Measurements from ENCODE around the gene NPVF.

Gene NPVF, protein sequence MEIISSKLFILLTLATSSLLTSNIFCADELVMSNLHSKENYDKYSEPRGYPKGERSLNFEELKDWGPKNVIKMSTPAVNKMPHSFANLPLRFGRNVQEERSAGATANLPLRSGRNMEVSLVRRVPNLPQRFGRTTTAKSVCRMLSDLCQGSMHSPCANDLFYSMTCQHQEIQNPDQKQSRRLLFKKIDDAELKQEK

DNA sequence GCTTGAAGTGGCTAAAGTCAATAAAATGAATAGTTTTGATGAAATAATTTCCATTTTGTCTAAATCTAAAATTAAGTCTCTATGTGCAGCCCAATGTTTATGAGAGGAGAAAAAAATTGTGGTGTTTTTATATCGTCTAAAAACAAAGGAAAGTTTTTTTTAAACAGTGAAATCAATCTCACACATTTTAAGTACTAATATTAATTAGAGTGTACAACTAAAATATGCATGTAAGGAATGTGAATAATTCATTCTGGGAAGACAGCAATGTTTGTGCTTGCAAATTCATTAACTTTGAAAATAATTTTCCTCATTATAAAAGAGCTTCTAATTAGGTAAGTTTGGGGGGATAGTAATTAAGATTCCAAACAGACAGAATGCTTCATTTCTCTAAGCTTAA, at the start of gene NPVF:
TSS of gene NPVF (minus strand) at position 101 of the 400 bp plus-strand sequence. CDS start at position 54, 47 bp downstream.
- DNase-seq: no peak

DNA sequence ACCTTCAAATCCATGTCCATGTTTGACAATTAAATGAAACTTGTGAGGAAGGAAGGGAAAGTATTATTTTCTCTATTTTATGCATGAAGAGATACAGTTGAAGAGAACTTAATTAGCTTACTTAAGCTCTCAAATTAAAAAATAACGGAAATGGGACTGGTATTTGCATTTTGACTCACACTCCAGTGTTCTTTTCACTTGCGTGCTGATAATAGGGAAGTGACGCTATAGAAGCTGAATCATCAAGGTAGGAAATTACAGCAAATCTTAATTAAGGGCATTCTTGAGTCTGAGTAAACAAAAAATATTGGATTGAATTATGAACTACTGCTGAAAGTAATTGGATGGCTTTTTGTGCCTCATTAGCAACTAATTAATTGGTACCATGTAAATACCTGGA, 44.0 kb upstream of the NPVF start:
- DNase-seq: no peak

DNA sequence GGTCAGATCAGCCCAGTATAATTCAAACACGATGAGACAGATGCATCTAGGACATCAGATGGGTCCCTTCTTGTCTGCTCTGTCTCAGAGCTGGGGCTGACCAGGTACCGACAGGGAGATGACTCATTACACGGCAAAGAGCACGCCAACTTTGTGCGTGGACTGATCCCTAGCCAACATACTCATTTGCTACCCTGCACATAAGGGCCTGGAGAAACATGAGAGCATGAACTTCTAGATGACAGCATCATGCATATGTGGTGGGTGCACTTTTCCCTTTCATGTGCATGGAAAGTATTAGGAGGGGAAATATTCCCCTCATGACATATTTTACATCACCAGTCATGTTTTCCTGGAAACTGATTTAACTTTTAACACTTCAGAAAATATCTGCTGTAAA, 35.1 kb upstream of the NPVF start:
- no peak for DNase-seq

DNA sequence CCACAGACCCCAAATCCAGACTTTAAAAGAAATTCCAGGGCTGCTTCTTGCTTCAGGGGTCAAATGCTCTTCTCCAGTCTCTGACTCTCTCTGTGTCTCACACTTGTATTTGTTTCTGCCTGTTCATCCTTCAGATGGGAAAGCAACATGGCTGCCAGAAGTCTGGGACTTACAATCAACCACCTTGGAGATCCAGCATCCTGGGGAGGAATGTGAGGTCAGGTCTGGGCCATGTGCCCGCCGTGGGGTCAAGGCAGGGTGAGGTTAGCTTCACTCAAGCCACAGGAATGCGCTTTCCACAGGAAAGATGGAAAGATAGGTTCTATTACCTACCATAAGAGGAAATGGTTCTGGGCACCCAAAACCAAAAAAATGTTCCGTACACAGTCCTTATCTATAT, 34.3 kb upstream of the NPVF start:
- DNase-seq: no peak

DNA sequence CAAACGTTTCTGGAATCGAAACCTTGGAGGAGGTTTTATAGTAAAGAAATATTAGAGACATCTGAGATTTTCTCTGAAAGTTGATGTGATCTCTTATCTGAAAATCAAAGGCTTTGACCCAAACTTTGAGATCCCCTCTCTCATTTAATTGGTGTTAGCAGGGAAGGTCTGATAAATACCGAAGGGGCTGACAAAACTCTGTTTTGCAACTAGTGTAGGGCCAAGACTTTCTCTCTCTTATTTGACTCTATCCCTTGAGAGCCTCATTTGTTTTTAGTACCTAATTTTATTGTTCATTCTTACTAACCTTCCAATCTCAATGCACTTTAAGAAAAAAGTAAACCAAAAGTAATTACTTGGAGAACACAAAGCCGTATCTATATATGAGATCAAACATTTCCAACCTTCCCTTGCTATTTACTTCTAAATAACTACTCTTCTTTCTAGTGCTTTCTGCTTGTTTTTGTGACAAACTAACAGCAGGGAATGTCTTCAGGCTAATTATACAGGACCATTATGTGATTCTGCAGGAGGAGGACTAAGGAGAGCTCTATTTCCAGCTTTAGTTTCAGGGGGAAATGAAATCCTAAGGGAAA, 33.4 kb upstream of the NPVF start:
- DNase-seq: no peak

DNA sequence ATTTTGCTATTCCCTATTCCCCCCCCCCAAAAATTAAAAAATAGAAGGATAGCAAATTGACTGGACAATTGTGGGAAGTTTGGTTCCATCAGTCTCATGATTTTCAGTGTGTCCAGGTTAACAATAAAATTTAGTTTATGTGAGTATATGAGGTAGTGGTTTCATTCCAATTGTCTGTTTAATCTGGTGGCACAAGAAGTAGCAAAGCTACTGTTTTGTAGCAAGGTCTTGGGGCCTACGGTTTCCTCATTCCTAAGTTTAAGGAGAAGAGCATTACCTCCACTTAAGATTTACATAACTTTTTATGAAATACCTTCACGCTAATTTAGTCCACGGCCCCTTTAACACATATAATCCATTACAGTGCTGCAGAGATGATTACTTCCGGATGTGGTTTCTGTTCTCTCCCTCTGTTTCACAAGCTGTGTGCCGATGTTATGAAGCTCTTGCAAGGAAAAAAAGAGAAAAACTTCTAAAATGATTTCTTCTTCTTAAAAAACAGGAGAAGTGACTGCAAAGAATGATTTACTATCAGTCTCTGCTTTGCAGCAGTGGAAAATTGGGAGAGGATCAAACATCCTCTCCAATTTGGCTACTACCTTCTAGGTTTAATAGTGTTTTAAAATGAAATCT, 32.7 kb upstream of the NPVF start:
- peak; percentile 32 for DNase-seq

DNA sequence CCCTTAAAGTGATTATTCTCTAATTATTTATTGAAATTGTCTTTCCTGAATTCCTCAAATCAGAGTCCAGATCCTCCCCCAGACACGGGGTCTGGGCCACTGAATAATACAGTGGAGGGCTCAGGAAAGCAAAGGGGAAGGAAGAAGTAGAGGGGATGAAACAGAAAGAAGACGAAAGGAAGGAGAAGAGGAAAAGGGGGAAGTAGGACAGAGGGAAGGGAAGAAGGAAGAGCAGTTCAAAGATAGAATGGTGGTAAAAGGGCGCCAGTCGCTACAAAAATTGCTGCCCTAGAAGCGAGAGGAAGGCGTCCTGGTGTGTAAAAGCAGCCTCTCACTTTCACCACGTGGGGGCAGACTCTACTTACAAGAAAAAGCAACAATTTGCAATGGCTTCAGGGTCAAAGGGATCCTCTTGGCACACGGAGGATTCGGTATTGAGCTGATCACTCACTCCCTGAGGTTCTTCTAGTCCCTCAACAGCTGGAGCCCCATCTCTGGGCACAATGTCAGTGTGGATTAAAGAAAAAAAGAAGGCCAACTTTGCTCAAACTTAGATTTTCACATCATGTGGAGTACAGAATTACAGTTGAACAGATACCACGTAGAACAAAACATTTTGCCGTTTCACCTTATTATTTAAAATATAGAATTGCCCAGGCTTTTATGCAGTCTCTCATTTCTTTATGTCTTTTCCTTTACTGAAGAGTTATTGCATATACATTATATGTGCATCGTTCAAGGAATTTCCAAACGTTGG, 31.4 kb upstream of the NPVF start:
- DNase-seq: peak; percentile 78

DNA sequence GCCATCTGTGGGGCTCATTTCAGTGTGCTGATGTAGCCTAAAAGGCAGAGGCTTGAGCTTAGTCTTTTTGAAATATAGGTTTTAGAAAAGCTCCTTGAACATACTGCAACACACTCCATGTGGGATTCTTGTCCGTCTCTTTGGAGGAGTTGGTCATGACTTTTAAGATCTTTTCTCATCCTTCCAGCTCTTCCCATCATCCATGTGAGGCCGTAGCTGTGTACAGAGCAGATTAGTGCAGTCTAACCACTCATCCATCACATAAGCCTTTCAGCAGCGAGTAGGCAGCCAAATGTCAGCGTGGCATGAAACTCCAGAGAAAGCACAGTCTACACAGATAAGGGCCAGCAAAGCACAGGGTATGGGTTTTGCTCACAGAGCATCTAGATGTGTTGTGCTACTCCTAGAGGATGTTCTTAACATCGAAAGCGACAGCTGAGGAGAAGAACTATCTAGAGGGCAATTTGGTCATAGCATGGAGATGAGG, 28.1 kb upstream of the NPVF start:
- no peak for DNase-seq

DNA sequence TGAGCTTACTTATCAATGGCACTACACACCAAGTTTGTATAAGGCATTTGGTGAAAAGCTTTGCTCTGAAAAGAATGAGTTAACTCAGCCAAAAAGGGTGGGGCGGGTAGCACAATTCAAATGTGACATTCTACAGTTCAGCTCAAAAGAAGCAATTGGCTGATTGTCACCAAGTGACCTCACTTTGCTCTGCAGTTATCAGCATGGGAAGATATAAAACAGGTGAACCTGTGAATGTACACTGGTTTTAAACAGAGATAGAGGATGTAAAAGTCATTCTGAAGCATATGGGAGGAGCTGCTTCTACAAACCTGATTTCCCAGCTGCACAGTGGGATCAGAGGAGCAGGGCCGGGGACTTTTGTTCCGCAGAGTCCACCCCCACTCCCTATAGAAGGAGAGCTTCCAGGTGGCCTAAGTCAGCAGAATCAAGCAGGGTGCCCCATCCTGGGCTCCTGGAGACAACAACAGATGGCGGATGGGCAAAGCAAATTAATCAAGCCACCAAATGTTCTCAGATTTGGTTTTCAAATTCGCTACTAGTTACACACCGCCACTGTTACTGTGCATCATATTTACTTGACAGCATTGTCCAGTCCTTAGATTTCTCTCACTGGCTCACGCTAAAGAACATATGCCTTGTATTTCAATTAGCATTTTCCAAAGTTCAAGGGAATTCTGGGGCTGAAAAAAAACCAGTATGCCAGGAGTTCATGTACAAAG, 27.5 kb upstream of the NPVF start:
- DNase-seq: no peak

DNA sequence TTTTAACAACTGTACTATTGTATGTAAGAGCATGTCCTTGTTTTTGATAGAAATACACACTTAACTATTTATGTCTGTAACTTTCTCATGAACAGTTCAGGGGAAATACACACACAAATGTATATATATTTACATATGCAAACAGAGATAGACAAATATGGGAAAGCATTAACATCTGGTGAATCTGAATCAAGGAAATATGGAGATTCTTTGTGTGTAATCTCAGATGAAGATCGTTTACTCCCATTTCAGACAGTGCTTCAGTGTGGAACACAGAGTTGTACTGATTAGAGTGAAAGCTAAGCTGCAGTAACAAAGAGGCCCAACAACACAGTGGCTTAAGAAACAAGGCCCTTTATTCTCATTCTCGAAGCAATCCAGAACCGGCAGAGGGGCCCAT, 26.3 kb upstream of the NPVF start:
- DNase-seq: no peak

DNA sequence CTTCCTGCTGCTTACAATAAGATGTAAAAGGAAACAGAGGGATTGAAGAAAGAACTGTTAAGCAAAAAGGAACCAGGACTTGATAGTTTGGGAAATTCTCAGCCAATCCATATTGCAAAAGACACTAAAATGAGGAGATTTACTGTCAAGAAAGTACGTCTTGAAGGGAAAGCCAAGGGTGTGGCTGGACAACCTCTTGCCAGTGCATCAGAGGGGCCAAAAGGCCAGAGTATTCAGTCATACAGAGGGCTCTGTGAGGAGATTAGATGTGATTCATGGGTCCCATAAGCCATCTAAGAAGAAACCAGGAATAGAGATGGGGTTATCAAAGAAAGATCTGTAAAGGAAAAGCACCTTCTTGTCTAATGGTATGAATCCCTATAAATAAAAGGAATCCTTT, 25.4 kb upstream of the NPVF start:
- no peak for DNase-seq

DNA sequence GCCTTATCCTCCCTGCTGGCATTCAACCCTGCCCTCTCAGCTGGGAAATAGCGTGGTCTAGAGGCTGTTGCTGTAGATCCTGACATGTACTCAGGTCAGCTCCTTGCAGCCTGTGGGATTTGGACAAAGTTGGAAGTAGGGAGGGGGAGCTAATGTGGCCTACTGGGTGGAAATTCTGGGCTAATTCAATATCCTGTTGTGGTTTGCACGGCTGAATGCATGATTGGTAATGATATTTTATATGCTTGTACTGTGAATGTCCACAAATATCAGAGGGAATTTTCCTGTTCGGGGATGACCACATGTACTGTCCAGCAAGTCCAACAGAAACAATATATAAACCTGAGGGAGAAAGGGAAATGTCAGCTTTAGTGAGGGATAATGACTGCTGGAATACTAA, 22.1 kb upstream of the NPVF start:
- no peak for DNase-seq

DNA sequence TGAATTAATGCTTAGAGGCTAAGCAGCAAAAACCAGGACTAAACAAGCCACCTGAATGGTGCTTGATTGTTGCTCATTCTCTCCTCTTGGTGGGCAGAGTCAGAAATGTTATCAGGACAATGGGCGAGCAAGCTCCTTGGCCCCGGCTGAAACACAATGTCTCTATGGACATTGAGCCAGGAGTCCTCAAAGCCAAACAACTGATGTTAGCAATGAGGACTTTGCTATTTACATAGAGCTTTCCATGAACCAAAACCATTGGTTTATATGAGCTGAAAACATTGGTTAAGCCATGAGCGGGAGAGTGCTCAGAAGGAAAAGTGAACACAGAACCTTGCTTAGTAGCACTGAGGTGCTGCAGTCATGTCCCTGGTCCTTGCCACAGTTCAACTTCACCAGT, 21.5 kb upstream of the NPVF start:
- no peak for DNase-seq

DNA sequence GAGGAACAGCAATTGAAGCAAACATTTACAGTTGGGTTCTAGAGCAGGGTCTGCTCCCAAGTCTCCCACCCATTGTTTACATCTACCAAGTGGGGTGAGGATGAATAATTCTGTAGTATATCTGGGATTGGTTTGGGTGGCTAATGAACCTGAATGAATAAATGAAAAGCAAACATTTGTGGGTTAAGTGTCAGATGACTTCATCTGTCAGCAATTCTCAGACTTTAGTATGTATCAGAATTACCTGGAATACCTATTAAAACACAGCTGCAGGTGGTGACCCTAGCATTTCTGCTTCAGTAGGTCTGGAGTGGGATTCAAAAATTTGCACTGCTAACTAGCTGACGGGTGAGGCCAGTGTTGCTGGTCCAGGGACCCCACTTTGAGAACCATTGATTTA, 18.0 kb upstream of the NPVF start:
- DNase-seq: no peak

DNA sequence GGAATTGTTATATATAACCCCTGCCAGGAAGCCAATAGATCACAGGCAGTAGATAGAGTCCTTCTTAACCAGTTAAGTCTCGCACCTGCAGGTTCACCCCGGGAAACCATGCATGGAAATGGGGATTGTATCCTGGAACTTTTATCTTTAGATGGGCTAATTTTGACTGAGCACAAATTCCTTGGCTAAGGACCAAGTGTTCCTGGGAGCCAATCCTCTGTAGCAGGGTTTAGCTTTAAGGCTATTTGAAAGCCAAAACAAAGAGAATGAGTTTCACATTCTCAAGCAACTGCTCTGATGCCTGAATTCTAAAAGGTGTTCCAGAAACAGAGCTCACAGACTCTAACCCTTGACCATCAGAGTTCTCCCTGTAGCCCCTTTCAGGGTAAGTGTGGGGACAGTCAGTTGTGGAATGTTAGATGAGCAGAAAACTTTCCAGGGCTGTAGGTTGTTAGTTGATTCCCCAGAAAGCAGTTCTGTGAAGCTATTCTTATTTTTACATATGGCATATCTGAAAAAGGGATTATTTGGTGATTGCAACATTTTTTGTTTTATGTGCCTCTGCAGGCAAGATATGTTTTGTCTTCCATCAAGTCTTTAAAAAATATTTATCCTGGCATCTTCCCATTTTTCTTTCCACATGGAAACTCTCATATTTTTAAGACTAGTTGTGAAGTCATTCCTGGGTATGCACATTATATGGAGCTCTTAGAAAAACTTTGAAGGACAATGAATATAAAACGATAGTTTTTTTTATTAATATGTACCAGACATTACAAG, 16.2 kb upstream of the NPVF start:
- DNase-seq: no peak

DNA sequence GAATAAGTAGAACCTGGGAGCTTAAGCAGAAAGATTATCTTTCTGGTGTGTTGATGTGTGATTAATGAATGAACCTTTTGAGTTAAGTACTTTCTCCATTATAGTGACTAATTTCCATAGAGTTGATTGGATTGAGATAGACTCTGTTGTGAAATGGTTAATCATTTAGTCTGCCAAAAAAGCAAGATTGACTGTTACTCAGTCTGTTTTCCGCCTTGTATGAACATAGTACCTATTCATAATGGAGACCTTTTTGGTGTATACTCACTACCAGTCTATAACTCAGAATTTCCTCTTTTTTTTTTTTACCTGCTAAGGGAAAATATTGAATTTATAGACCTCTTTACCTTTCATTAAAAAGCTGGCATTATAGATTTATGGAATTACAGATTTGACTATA, 14.4 kb upstream of the NPVF start:
- no peak for DNase-seq

DNA sequence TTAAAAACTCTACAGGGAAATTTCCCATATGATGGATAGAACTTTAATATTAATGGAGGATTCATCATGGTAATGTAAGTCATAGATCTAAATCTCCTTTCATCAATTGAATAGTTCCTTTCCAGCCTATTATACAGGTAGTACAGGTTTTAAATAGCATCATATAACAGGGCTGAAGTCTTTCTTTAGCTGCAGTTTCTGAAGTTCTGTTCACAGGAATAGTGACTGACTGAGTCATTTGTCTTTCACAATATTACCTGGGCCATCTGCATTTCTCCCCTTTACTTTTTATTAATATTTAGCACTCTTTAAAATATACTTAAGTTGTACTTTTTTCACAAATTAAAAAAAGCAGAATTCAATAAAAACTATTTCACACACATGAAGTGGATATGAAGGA, 12.6 kb upstream of the NPVF start:
- DNase-seq: no peak

DNA sequence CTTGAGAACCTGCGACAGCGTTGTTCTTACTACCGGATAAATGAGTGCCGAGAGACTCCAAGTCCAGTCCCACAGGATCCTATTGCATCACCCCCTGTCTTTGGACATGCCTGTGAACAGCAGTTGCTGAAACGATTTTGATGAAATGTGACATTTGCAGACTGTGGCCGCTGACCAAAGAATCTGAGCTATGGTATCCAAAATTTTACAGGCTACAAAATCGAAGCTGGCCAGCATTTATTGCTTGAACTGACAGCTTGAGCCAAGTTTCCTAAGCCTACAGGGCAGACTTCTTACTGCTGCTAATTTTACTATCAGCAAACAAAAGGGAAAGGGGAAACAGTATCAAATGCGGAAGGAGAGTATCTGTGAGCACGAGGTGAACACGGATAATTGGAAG, 12.1 kb upstream of the NPVF start:
- DNase-seq: no peak

DNA sequence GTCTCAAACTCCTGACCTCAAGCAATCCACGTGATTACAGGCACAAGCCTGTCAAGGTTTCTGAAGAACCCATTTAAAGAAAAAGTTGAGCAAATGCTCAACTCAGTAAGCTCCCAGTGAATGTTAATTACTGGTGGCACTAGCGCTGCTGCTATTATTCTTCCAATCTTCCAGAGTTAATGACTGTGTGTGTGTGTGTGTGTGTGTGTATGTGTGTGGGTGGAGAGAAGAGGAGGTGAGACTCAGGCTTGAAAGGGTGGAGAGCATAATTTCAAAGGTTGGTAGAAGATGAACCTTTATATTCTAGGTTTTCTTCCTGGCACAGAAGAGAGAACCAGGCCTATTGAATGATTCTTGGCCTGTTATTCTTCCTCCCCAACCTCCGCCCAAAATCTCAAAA, 11.6 kb upstream of the NPVF start:
- no peak for DNase-seq

DNA sequence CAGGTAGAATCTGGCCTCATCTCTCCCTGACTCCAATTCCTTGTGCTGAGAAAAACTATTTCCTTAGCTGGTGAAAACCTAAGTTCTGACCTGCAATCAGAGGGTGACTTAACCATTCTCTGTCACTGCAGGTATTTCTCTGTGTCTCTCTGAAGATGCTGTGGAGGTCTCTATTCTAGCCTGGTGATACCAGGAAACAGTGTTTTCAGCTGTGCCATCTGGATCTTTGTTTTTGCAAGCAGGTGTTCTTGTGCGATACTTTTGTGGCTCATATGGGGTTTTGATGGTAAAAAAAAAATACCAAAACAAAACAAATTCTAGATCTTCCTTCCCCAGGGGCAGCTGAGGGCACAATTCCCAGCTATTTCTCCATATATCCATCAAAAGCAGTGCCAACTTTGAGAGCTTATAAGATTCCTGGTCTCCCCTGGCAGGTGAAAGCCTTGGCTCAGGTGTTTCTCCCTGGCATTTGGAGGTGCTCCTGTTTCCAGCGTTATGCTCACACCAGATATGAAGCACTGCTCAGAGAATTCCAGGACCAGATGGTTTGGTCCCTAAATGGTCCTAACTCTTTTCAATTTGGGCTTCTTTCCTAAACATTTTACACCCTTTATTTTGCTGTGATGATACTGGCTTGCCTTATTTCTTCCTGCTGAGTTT, 9.9 kb upstream of the NPVF start:
- DNase-seq: no peak

DNA sequence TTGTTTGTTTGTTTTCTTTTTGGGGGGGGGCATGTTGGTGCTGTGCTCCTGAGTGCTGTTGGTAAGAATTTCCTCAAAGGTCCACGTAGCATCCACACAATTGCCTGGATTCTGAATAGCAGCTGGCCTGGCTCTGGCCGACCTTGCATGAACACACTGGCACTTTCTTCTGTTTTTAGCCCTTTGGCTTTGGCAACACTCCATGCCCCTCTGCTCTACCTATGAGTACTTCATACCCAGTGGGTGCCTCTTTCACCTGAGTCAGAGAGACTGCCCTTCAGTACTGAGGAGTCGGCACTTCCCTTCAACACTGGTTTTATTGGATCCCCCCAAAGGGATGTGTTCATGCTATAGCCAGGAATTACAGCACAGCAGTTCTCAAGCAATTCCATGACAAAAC, 7.2 kb upstream of the NPVF start:
- no peak for DNase-seq

DNA sequence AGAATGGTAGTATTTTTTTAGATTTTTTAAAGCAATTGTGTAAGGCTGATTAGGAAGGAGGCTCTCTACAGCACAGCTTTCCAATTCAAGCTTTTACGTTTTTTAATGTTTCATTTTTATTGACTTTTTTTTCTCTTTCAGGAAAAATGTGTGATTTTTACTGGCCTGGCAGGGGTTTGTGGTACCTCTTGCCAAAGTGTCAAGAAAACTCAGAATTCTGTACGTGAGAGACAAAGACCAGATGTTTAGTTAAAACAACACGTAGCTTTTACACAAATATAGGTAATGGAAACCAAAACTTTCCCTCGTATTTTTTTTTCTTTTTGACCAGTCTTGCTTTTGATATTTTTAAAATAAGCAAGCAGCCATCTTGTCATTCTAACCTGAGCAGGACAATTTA, 6.0 kb upstream of the NPVF start:
- DNase-seq: no peak
